Endodermal cell (in vitro differentiated cells): ENCODE results near the gene INF2. TPM values are rescaled to one million over a fixed set of nuclear protein-coding genes. Genes with fewer than 3 reads are reported as not detected.

ENCODE experiments used
- DNase-seq: peaks from one replicate; pipeline ENCODE4 v3.0.0-alpha.2; 2017
- H3K27ac ChIP-seq: 2 replicates; pipeline ENCODE4 v1.5.1; 2013; ENCODE audit warnings: mild to moderate bottlenecking, low read depth, low read length, moderate library complexity
- H3K27me3 ChIP-seq: 2 replicates; pipeline ENCODE4 v1.6.1; 2013; ENCODE audit warnings: mild to moderate bottlenecking, low read length, moderate library complexity; ENCODE audit not compliant: insufficient read depth, control insufficient read depth, poor library complexity, severe bottlenecking
- H3K36me3 ChIP-seq: 2 replicates; pipeline ENCODE4 v1.7.0; 2013; ENCODE audit warnings: mild to moderate bottlenecking, low read length, moderate library complexity; ENCODE audit not compliant: control insufficient read depth, insufficient read depth
- H3K4me1 ChIP-seq: one replicate; pipeline ENCODE4 v1.7.0; 2013; ENCODE audit warnings: low read length; ENCODE audit not compliant: control insufficient read depth, insufficient read depth
- H3K4me3 ChIP-seq: 2 replicates; pipeline ENCODE4 v1.5.1; 2013; ENCODE audit warnings: mild to moderate bottlenecking, low read length, moderate library complexity
- H3K9ac ChIP-seq: 2 replicates; pipeline ENCODE4 v1.6.1; 2013; ENCODE audit warnings: mild to moderate bottlenecking, low read length, moderate library complexity; ENCODE audit not compliant: poor library complexity, severe bottlenecking; ENCODE audit errors: extremely low read depth
- H3K9me3 ChIP-seq: 2 replicates; pipeline ENCODE4 v1.6.1; 2013; ENCODE audit warnings: mild to moderate bottlenecking, low read length, moderate library complexity; ENCODE audit not compliant: control insufficient read depth
- H3K27ac Mint-ChIP-seq: 2 replicates; pipeline ENCODE4 v1.8.0; 2020; ENCODE audit warnings: mixed read lengths
- H3K27me3 Mint-ChIP-seq: 2 replicates; pipeline ENCODE4 v1.8.0; 2021; ENCODE audit warnings: mild to moderate bottlenecking, mixed read lengths; ENCODE audit not compliant: insufficient read depth
- H3K36me3 Mint-ChIP-seq: 2 replicates; pipeline ENCODE4 v1.8.0; 2020; ENCODE audit warnings: low read depth, mixed read lengths
- H3K4me1 Mint-ChIP-seq: 2 replicates; pipeline ENCODE4 v1.8.0; 2020; ENCODE audit warnings: mixed read lengths
- H3K4me3 Mint-ChIP-seq: 2 replicates; pipeline ENCODE4 v1.8.0; 2020; ENCODE audit warnings: mild to moderate bottlenecking, moderate library complexity, mixed read lengths
- H3K9me3 Mint-ChIP-seq: 2 replicates; pipeline ENCODE4 v1.8.0; 2020; ENCODE audit warnings: mild to moderate bottlenecking, mixed read lengths
- CTCF ChIP-seq: fragments of 200-600 bp; sonication (generic); conservative IDR thresholded peaks from 2 replicates; pipeline ENCODE4 v1.5.0; 2021; ENCODE audit warnings: antibody characterized with exemption, mild to moderate bottlenecking
- WGBS, 2 experiments: methylation state at CpG; one replicate each; pipeline versions ENCODE4 v1.1.5 to v1.1.7; 2013; ENCODE audit warnings: missing lambda C conversion rate in 2 of 2, mixed read lengths in 1 of 2; ENCODE audit not compliant: insufficient coverage in 1 of 2, insufficient read length in 1 of 2; 5-methylcytosine and 5-hydroxymethylcytosine counted together
- total RNA-seq, 2 donors: library from RNA; stranded (reverse); fragmentation: NEBNext Ultra II Directional in 1 of 2; extraction: Animal tissue kit (Norgen Biotek cat#: 25700) in 1 of 2; gene quantifications; 2 replicates in 1 of 2; 3 replicates in 1 of 2; pipeline ENCODE4 v1.2.1, GENCODE V29; 2021

The INF2 gene
- total RNA-seq, 2 donors from 2014 or later, result 99.7 to 114 TPM

- H3K27ac ChIP-seq, result no peak overlapping the region
- DNase-seq, result no peak
- H3K9me3 ChIP-seq, result no peaks in the 10 kb centered on the region
- H3K9ac ChIP-seq, result no peak overlapping the region
- Mint-ChIP-seq H3K36me3 (no peaks in the 10 kb centered on the region), H3K27me3 (no peaks in the 10 kb centered on the region), H3K4me3 (no peak overlapping the region), H3K9me3 (no peaks in the 10 kb centered on the region), H3K4me1 (no peaks in the 10 kb centered on the region), H3K27ac (no peak overlapping the region)
- no peaks in the 10 kb centered on the region for H3K4me1 ChIP-seq
- TF ChIP-seq CTCF, result no peak
- no peaks in the 10 kb centered on the region for H3K36me3 ChIP-seq
- H3K27me3 ChIP-seq, result no peaks in the 10 kb centered on the region
- no peak overlapping the region for H3K4me3 ChIP-seq
- WGBS, 2 experiments, result 93 to 98% methylated on average over 7 to 9 of the region's 9 CpGs
Measured at GRCh38 chr14:104734601-104734990, 45.2 kb downstream of the INF2 start.

GRCh38 chr14:104734991-104735779, 45.8 kb downstream of the INF2 start:
- Histone ChIP-seq H3K9ac (no peak overlapping the region), H3K9me3 (no peaks in the 10 kb centered on the region), H3K4me1 (no peaks in the 10 kb centered on the region), H3K4me3 (no peak overlapping the region), H3K36me3 (no peaks in the 10 kb centered on the region), H3K27me3 (no peaks in the 10 kb centered on the region), H3K27ac (no peak overlapping the region)
- H3K27me3 Mint-ChIP-seq, result no peaks in the 10 kb centered on the region
- peaks cover 4% of the 10 kb centered on the region for H3K36me3 Mint-ChIP-seq
- H3K4me3 Mint-ChIP-seq, result no peak overlapping the region
- no peak for TF ChIP-seq CTCF
- no peaks in the 10 kb centered on the region for H3K4me1 Mint-ChIP-seq
- no peak overlapping the region for H3K27ac Mint-ChIP-seq
- no peak for DNase-seq
- no peaks in the 10 kb centered on the region for H3K9me3 Mint-ChIP-seq
- WGBS, 2 experiments, result 88% methylated on average over 29 to 31 of the region's 31 CpGs

- H3K9ac ChIP-seq, result no peak overlapping the region
- H3K4me1 Mint-ChIP-seq, result no peaks in the 10 kb centered on the region
- H3K27ac Mint-ChIP-seq, result no peak overlapping the region
- H3K9me3 ChIP-seq, result no peaks in the 10 kb centered on the region
- H3K4me3 ChIP-seq, result no peak overlapping the region
- no peak for DNase-seq
- no peak overlapping the region for H3K27ac ChIP-seq
- 91% methylated on average over 10 to 26 of the region's 26 CpGs for WGBS, 2 experiments
- H3K27me3 Mint-ChIP-seq, result no peaks in the 10 kb centered on the region
- H3K4me3 Mint-ChIP-seq, result no peak overlapping the region
- no peaks in the 10 kb centered on the region for H3K36me3 ChIP-seq
- TF ChIP-seq CTCF, result no peak
- peaks cover 8% of the 10 kb centered on the region for H3K36me3 Mint-ChIP-seq
- no peaks in the 10 kb centered on the region for H3K27me3 ChIP-seq
- H3K4me1 ChIP-seq, result no peaks in the 10 kb centered on the region
- H3K9me3 Mint-ChIP-seq, result no peaks in the 10 kb centered on the region
Measured at GRCh38 chr14:104735830-104736642, 46.6 kb downstream of the INF2 start.
